ENCODE results near the gene TOMM20. TPM values are rescaled to one million over a fixed set of nuclear protein-coding genes. Genes with fewer than 3 reads are reported as not detected.

Gene TOMM20
- total and polyA plus RNA-seq, 2 of the 8 experiments (the other 6 are each of a cell fraction or from before 2014, with no cell fraction given), result 71.4 to 168 TPM

DNA sequence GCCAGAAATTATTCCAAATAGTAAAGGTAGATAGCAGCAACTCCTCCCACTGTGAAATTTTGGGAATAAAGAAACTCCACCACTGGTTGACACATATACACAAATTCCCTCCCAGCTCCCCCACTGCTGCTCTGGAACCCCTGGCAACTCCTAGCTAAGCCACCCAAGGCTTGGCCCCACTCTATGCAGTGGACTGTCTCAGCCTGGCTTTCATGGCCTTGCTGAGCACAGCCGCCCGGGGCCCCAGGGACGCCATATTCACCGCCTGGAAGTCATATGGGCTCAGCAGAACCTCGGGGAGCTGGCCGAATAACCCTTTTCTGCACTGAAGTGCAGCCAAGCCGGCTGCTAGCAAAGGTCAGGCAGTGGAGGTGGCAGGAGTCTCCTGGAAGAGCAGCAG is 47.8 kb upstream of the TOMM20 start (continued):
- TF ChIP-seq ZNF274 (IDR thresholded peaks at IDR 0.05; ENCODE audit: borderline replicate concordance, extremely low read depth, low read length) (no peak), SIX5 (IDR thresholded peaks at IDR 0.05; ENCODE audit: low read depth, low read length) (no peak), BCL11A (IDR thresholded peaks at IDR 0.05; ENCODE audit: low read depth in 2 of 2, low read length in 2 of 2) (no peak), CREB1 (IDR thresholded peaks at IDR 0.05) (no peak)

All from H1 (cell line).